HepG2 (cell line): ENCODE data around the gene DACT2. TPM values are rescaled to one million over a fixed set of nuclear protein-coding genes. Genes with fewer than 3 reads are reported as not detected.

ENCODE experiments used
- AGO2 ChIP-seq: fragments of 200-400 bp; formaldehyde crosslinking; optimal IDR thresholded peaks from 2 replicates; pipeline ENCODE3; 2017; ENCODE audit warnings: mild to moderate bottlenecking, low read depth, low read length, moderate library complexity
- ARID4A ChIP-seq: sonication (generic); formaldehyde crosslinking; IDR thresholded peaks from 2 replicates; pipeline ENCODE4 v1.5.0; 2020; ENCODE audit warnings: mild to moderate bottlenecking, missing genetic modification reagents, borderline replicate concordance
- ARNT2 ChIP-seq: sonication (generic); formaldehyde crosslinking; IDR thresholded peaks from 2 replicates; pipeline ENCODE4 v1.8.0; 2022; ENCODE audit warnings: mild to moderate bottlenecking, low read depth, missing genetic modification reagents, moderate library complexity
- FUBP1 ChIP-seq: sonication (generic); formaldehyde crosslinking; IDR thresholded peaks from 2 replicates; pipeline ENCODE4 v1.5.1; 2020; ENCODE audit warnings: missing genetic modification reagents, mild to moderate bottlenecking, borderline replicate concordance
- GATAD1 ChIP-seq: IDR thresholded peaks from 2 replicates; pipeline ENCODE4 v1.6.1; 2016; ENCODE audit warnings: missing genetic modification reagents, missing compliant biosample characterization
- GTF3A ChIP-seq: sonication (generic); formaldehyde crosslinking; conservative IDR thresholded peaks from 2 replicates; pipeline ENCODE4 v1.4.0; 2020; ENCODE audit warnings: mild to moderate bottlenecking, missing genetic modification reagents
- HDAC1 ChIP-seq: sonication (generic); formaldehyde crosslinking; IDR thresholded peaks from 2 replicates; pipeline ENCODE4 v1.5.1; 2020; ENCODE audit warnings: mild to moderate bottlenecking, missing genetic modification reagents
- MAFG ChIP-seq: sonication (generic); formaldehyde crosslinking; IDR thresholded peaks from 2 replicates; pipeline ENCODE4 v1.5.1; 2020; ENCODE audit warnings: mild to moderate bottlenecking, missing genetic modification reagents
- MED1 ChIP-seq: sonication (generic); formaldehyde crosslinking; IDR thresholded peaks from 2 replicates; pipeline ENCODE4 v1.4.0; 2020; ENCODE audit warnings: missing genetic modification reagents
- NFYB ChIP-seq: sonication (generic); formaldehyde crosslinking; IDR thresholded peaks from 2 replicates; pipeline ENCODE4 v1.4.0; 2020; ENCODE audit warnings: missing genetic modification reagents
- NR3C1 ChIP-seq: sonication (generic); formaldehyde crosslinking; IDR thresholded peaks from 2 replicates; pipeline ENCODE4 v1.4.0; 2020; ENCODE audit warnings: missing genetic modification reagents
- PRDM15 ChIP-seq: sonication (generic); formaldehyde crosslinking; IDR thresholded peaks from 2 replicates; pipeline ENCODE4 v1.4.0; 2020; ENCODE audit warnings: missing genetic modification reagents
- SPEN ChIP-seq: sonication (generic); formaldehyde crosslinking; IDR thresholded peaks from 2 replicates; pipeline ENCODE4 v1.5.1; 2020; ENCODE audit warnings: low read depth, mild to moderate bottlenecking, missing genetic modification reagents
- ZBTB46 ChIP-seq: sonication (generic); formaldehyde crosslinking; IDR thresholded peaks from 2 replicates; pipeline ENCODE4 v1.4.0; 2020; ENCODE audit warnings: mild to moderate bottlenecking, missing genetic modification reagents, borderline replicate concordance
- ZNF567 ChIP-seq: sonication (generic); formaldehyde crosslinking; IDR thresholded peaks from 2 replicates; pipeline ENCODE4 v1.8.1; 2023; ENCODE audit warnings: mild to moderate bottlenecking, missing genetic modification reagents, borderline replicate concordance
- ZNF879 ChIP-seq: sonication (generic); formaldehyde crosslinking; IDR thresholded peaks from 2 replicates; pipeline ENCODE4 v1.8.1; 2023; ENCODE audit warnings: missing genetic modification reagents
- polyA plus RNA-seq, 8 experiments: library from polyadenylated mRNA; depleted of rRNA in 3 of 8; stranded (reverse) in 7 of 8; unstranded in 1 of 8; fragments of >200 nt; fragmentation: Illumina TruSeq in 4 of 8; extraction: Trizol in 4 of 8; gene quantifications; 2 replicates each; pipeline versions ENCODE4 v1.2.1 to v1.2.3, GENCODE V29; 2011 to 2016; ENCODE audit warnings: low read depth in 4 of 8, missing spikeins in 1 of 8, mixed read lengths in 1 of 8; ENCODE audit not compliant: insufficient read depth in 1 of 8
- total RNA-seq, 5 experiments: library from RNA; depleted of rRNA; stranded (reverse); fragments of >200 nt; fragmentation: Illumina TruSeq; extraction: Trizol; gene quantifications; 2 replicates each; pipeline ENCODE4 v1.2.3, GENCODE V29; 2016; ENCODE audit warnings: low read depth in 1 of 5

The DACT2 gene
- total and polyA plus RNA-seq, 2 of the 13 experiments (the other 11 are each of a cell fraction or from before 2014, with no cell fraction given), result 0.15 TPM; not detected in 1

- TF ChIP-seq ZBTB46 (no peak), MED1 (peak; percentile 46; the same call in 1 of the 2 replicates), GTF3A (CRISPR knock-in tag) (0 out of 2 replicates have a peak, but pooled peaks have one; percentile 48), NR3C1 (CRISPR knock-in tag) (no peak), FUBP1 (CRISPR knock-in tag) (no peak), SPEN (CRISPR knock-in tag) (0 out of 2 replicates have a peak, but pooled peaks have one; percentile 49), ZNF567 (CRISPR knock-in tag) (0 out of 2 replicates have a peak, but pooled peaks have one; percentile 21), ARNT2 (no peak), GATAD1 (CRISPR knock-in tag) (no peak), AGO2 (no peak), HDAC1 (CRISPR knock-in tag) (0 out of 2 replicates have a peak, but pooled peaks have one; percentile 29), MAFG (no peak), ZNF879 (no peak), ARID4A (0 out of 2 replicates have a peak, but pooled peaks have one; percentile 1), NFYB (0 out of 2 replicates have a peak, but pooled peaks have one; percentile 14), PRDM15 (CRISPR knock-in tag) (peak; percentile 47; the same call in 1 of the 2 replicates)
These were observed 53.5 kb downstream of the DACT2 start (continued) for GRCh38 chr6:168265827-168266815.
